Measurements from ENCODE around the gene HADH.
A peak's percentile ranks its signal among the peaks of the same experiment; 100 is the strongest.

GRCh38 chr4:108018884-108019187, 29.1 kb downstream of the HADH start:
- TF ChIP-seq CTCF (IDR thresholded peaks at IDR 0.05), result peak in 1 of 4 donors; percentile 0
- no peak for TF ChIP-seq POLR2A (IDR thresholded peaks at IDR 0.05)

Data from right lobe of liver (tissue), 4 donors.